PC-3 (cell line): ENCODE results near the gene FAM184A. TPM values are rescaled to one million over a fixed set of nuclear protein-coding genes. Genes with fewer than 3 reads are reported as not detected.

Experiments used
- ATAC-seq: fragments of 200-7000 bp; cut with Tn5 transposase; 2 replicates; pipeline ENCODE4 v1.9.1; 2020; ENCODE audit warnings: mild to moderate bottlenecking, moderate library complexity
- BruUV-seq: library from RNA; stranded (reverse); fragments of 400-500 nt; replicated peaks from 2 replicates; lab custom pipeline; 2021; lab: Mats Ljungman, UMichigan
- CTCF ChIA-PET: fragments of 300-600 bp; sonication (Branson Sonifier 250); formaldehyde crosslinking; loops from one replicate; lab custom pipeline; 2022; ENCODE audit warnings: antibody characterized with exemption; lab: Charles Lee
- POLR2A ChIA-PET: fragments of 300-600 bp; sonication (Branson Sonifier 250); formaldehyde crosslinking; loops from one replicate; lab custom pipeline; 2022; ENCODE audit warnings: antibody characterized with exemption; ENCODE audit not compliant: unreplicated experiment; lab: Charles Lee
- DNase-seq: peaks from one replicate; pipeline ENCODE4 v3.0.0-alpha.2; 2015
- H2AFZ ChIP-seq: fragments of 300-600 bp; sonication (generic); 2 replicates; pipeline ENCODE4 v1.6.0; 2016; ENCODE audit warnings: antibody characterized with exemption, low read length
- H3F3A ChIP-seq: fragments of 300-600 bp; sonication (generic); one replicate; pipeline ENCODE4 v1.6.0; 2017; ENCODE audit warnings: antibody characterized with exemption, low read length, control low read depth, mild to moderate bottlenecking; ENCODE audit not compliant: unreplicated experiment
- H3K27ac ChIP-seq: fragments of 300-600 bp; sonication (generic); 2 replicates; pipeline ENCODE4 v1.5.1; 2016; ENCODE audit warnings: mild to moderate bottlenecking, low read length
- H3K27me3 ChIP-seq: fragments of 300-600 bp; sonication (generic); 2 replicates; pipeline ENCODE4 v1.6.1; 2016; ENCODE audit warnings: low read length, mixed read lengths
- H3K36me3 ChIP-seq: fragments of 300-600 bp; sonication (generic); 2 replicates; pipeline ENCODE4 v1.6.1; 2016; ENCODE audit warnings: low read depth, mixed run types, low read length, mixed read lengths
- H3K4me1 ChIP-seq: fragments of 300-600 bp; sonication (generic); 2 replicates; pipeline ENCODE4 v1.5.1; 2016; ENCODE audit warnings: low read length; ENCODE audit not compliant: insufficient read depth
- H3K4me2 ChIP-seq: fragments of 300-600 bp; sonication (generic); 2 replicates; pipeline ENCODE4 v1.6.0; 2016; ENCODE audit warnings: low read length
- H3K4me3 ChIP-seq: fragments of 300-600 bp; sonication (generic); 2 replicates; pipeline ENCODE4 v1.5.1; 2016; ENCODE audit warnings: mild to moderate bottlenecking, low read length, mixed read lengths
- H3K79me2 ChIP-seq: fragments of 300-600 bp; sonication (generic); 2 replicates; pipeline ENCODE4 v1.6.1; 2017; ENCODE audit warnings: low read length, mixed read lengths
- H3K9ac ChIP-seq: fragments of 300-600 bp; sonication (generic); 2 replicates; pipeline ENCODE4 v1.6.0; 2016; ENCODE audit warnings: mild to moderate bottlenecking, low read length
- H3K9me2 ChIP-seq: fragments of 300-600 bp; sonication (generic); replicated peaks from 2 replicates; pipeline ENCODE4 v1.6.1; 2016; ENCODE audit warnings: mixed run types, low read length, mixed read lengths
- H3K9me3 ChIP-seq: fragments of 300-600 bp; sonication (generic); 2 replicates; pipeline ENCODE4 v1.6.1; 2016; ENCODE audit warnings: low read length, mixed read lengths
- H4K20me1 ChIP-seq: fragments of 300-600 bp; sonication (generic); 2 replicates; pipeline ENCODE4 v1.6.1; 2016; ENCODE audit warnings: low read length, mixed read lengths
- CTCF ChIP-seq: fragments of 300-600 bp; sonication (generic); conservative IDR thresholded peaks from 2 replicates; pipeline ENCODE4 v1.5.1; 2017; ENCODE audit warnings: antibody characterized with exemption, low read depth, mild to moderate bottlenecking, low read length
- EZH2 ChIP-seq: fragments of 300-600 bp; sonication (generic); IDR thresholded peaks from one replicate; pipeline ENCODE4 v1.6.1; 2017; ENCODE audit warnings: antibody characterized with exemption, mild to moderate bottlenecking, low read length; ENCODE audit not compliant: unreplicated experiment
- EZH2phosphoT487 ChIP-seq: fragments of 300-600 bp; sonication (generic); IDR thresholded peaks from 2 replicates; pipeline ENCODE4 v1.6.1; 2018; ENCODE audit warnings: mild to moderate bottlenecking, antibody characterized with exemption, low read length, borderline replicate concordance
- intact Hi-C: fragments of 100-400 bp; cut with micrococcal nuclease; formaldehyde crosslinking; loops from 2 replicates; pipeline ENCODE4 v1.9.0; 2023
- total RNA-seq: library from RNA; depleted of rRNA; stranded (reverse); fragments of >200 nt; gene quantifications from 2 replicates; pipeline ENCODE4 v1.2.3, GENCODE V29; 2014

FAM184A gene
- total RNA-seq, 1 experiment from 2014 or later, result 4.4 TPM

DNA sequence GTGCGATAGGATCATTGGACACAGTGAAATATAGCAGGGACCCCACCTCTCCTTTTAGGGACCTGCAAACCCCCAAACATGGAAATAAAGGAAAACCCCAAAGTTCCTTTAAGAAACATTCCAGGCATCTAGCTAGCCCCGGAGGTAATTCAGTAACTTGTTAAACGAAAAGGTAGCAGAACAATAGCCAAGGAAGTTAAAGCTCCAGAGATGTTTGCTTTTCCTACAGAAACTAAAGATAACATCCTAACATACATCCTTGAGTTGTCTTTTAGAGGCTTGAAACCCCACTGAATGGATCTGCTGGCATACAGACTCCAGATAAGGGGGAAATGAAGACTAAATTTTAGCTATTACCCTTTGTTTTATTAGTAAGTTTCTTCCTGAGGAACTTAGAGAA, 51.0 kb downstream of the FAM184A start:
- no peak overlapping the region for H3K4me2 ChIP-seq
- intact Hi-C loops, result no loop called here
- H3F3A ChIP-seq, result no peaks in the 10 kb centered on the region
- ATAC-seq (no peak), DNase-seq (no peak)
- no peaks in the 10 kb centered on the region for H4K20me1 ChIP-seq
- TF ChIP-seq EZH2phosphoT487, result no peak
- TF ChIP-seq CTCF, result no peak
- no peak for TF ChIP-seq EZH2
- no peak overlapping the region for H3K27ac ChIP-seq
- ChIA-PET POLR2A (no interaction called here), CTCF (no interaction called here)
- no peaks in the 10 kb centered on the region for H3K36me3 ChIP-seq
- no peak overlapping the region for H2AFZ ChIP-seq
- H3K9ac ChIP-seq, result no peak overlapping the region
- no peaks in the 10 kb centered on the region for H3K9me3 ChIP-seq
- H3K4me3 ChIP-seq, result no peak overlapping the region
- BruUV-seq, result no TSS peak
- H3K9me2 ChIP-seq, result no peaks in the 10 kb centered on the region
- no peaks in the 10 kb centered on the region for H3K79me2 ChIP-seq
- H3K4me1 ChIP-seq, result no peaks in the 10 kb centered on the region
- H3K27me3 ChIP-seq, result no peaks in the 10 kb centered on the region

GRCh38 chr6:119026822-119027221, 51.6 kb downstream of the FAM184A start:
- H3F3A ChIP-seq, result no peaks in the 10 kb centered on the region
- no TSS peak for BruUV-seq
- TF ChIP-seq EZH2 (no peak), EZH2phosphoT487 (no peak), CTCF (no peak)
- H2AFZ ChIP-seq, result no peak overlapping the region
- intact Hi-C loops, result no loop called here
- H3K4me1 ChIP-seq, result no peaks in the 10 kb centered on the region
- no peak overlapping the region for H3K4me2 ChIP-seq
- ATAC-seq, result no peak
- H3K36me3 ChIP-seq, result no peaks in the 10 kb centered on the region
- ChIA-PET POLR2A (no interaction called here), CTCF (no interaction called here)
- no peaks in the 10 kb centered on the region for H4K20me1 ChIP-seq
- H3K4me3 ChIP-seq, result no peak overlapping the region
- H3K27me3 ChIP-seq, result no peaks in the 10 kb centered on the region
- DNase-seq, result no peak
- no peaks in the 10 kb centered on the region for H3K79me2 ChIP-seq
- no peaks in the 10 kb centered on the region for H3K9me3 ChIP-seq
- no peaks in the 10 kb centered on the region for H3K9me2 ChIP-seq
- no peak overlapping the region for H3K27ac ChIP-seq
- no peak overlapping the region for H3K9ac ChIP-seq

DNA sequence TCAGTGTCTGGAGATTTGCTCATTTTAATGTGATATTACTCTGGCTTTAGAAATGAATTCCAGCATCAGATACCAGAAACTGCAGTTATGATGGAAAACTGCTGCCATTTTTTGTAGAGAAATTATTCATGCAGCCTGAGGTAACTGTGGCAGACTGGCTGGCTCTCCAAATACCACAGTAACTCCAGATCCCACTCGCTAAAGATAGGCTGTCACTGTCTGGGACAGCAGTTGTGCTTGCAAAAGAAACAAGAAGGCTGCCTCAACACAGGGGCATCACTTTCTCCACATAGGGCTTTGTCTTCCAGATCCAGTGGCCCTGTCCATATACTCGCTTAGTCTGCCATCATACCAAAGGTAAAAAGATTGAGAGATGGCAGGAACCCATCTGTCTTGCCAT, 52.7 kb downstream of the FAM184A start:
- CTCF ChIA-PET, result no interaction called here
- BruUV-seq, result no TSS peak

More for the DNA sequence above, 52.7 kb downstream of the FAM184A start:
- no peaks in the 10 kb centered on the region for H3K36me3 ChIP-seq
- H2AFZ ChIP-seq, result no peak overlapping the region
- no peaks in the 10 kb centered on the region for H3K9me3 ChIP-seq
- no peak overlapping the region for H3K4me2 ChIP-seq
- intact Hi-C loops, result no loop called here
- DNase-seq (no peak), ATAC-seq (no peak)
- H3K9me2 ChIP-seq, result no peaks in the 10 kb centered on the region
- no peaks in the 10 kb centered on the region for H3K79me2 ChIP-seq
- no peak overlapping the region for H3K9ac ChIP-seq
- no peaks in the 10 kb centered on the region for H3K4me1 ChIP-seq
- H3F3A ChIP-seq, result no peaks in the 10 kb centered on the region
- POLR2A ChIA-PET, result no interaction called here
- H4K20me1 ChIP-seq, result no peaks in the 10 kb centered on the region
- H3K4me3 ChIP-seq, result no peak overlapping the region
- no peak overlapping the region for H3K27ac ChIP-seq
- TF ChIP-seq EZH2phosphoT487 (no peak), CTCF (no peak), EZH2 (no peak)
- H3K27me3 ChIP-seq, result no peaks in the 10 kb centered on the region
